Tibial artery (tissue), 4 donors: Measurements from ENCODE around the gene MRPL20.
A peak's percentile ranks its signal among the peaks of the same experiment; 100 is the strongest.
"Not testable (repeated sequence)": the region's sequence is repeated elsewhere in the genome, so short reads cannot be mapped to it uniquely, and the experiment has no call there.

ENCODE experiments used
- DNase-seq, 2 donors: peaks; one replicate each; pipeline ENCODE4 v3.0.0-alpha.2; 2019
- H3K27ac ChIP-seq, 2 donors: fragments of 200-600 bp; sonication (generic) in 1 of 2; 1 replicate in 1 of 2; 2 replicates in 1 of 2; pipeline ENCODE4 v1.5.1; 2018 to 2019; ENCODE audit warnings: mild to moderate bottlenecking in 1 of 2
- H3K27me3 ChIP-seq, 2 donors: fragments of 200-600 bp; sonication (generic) in 1 of 2; one replicate each; pipeline versions ENCODE4 v1.5.1 to v1.6.0; 2016 to 2019
- H3K36me3 ChIP-seq, 3 donors: fragments of 200-600 bp; sonication (generic) in 2 of 3; one replicate each; pipeline ENCODE4 v1.5.1; 2016 to 2019; ENCODE audit warnings: mild to moderate bottlenecking in 2 of 3
- H3K4me1 ChIP-seq, 4 donors: fragments of 200-600 bp; sonication (generic) in 2 of 4; 1 replicate in 3 of 4; 2 replicates in 1 of 4; pipeline ENCODE4 v1.5.1; 2016 to 2019
- H3K4me3 ChIP-seq, 2 donors: fragments of 200-600 bp; sonication (generic) in 1 of 2; 1 replicate in 1 of 2; 2 replicates in 1 of 2; pipeline ENCODE4 v1.5.1; 2018 to 2019; ENCODE audit warnings: mild to moderate bottlenecking in 2 of 2
- H3K9me3 ChIP-seq, 3 donors: fragments of 200-600 bp; sonication (generic) in 1 of 3; one replicate each; pipeline ENCODE4 v1.5.1; 2016 to 2019
- CTCF ChIP-seq, 2 experiments: fragments of 200-600 bp in 1 of 2; fragments of 450-650 bp in 1 of 2; IDR thresholded peaks; one replicate each; pipeline ENCODE4 v1.5.1; 2017 to 2019; ENCODE audit warnings: antibody characterized with exemption in 2 of 2, mild to moderate bottlenecking in 1 of 2, moderate library complexity in 1 of 2
- intact Hi-C: fragments of 100-400 bp; cut with DNase I; formaldehyde crosslinking; loops from one replicate; pipeline ENCODE4 v1.15.0; 2023; ENCODE audit warnings: low total_unique reads

MRPL20 gene

GRCh38 chr1:1373051-1373814, 33.9 kb downstream of the MRPL20 start:
- Histone ChIP-seq H3K4me3 (peak overlapping the region; percentile 94 to 99), H3K9me3 (no peaks in the 10 kb centered on the region), H3K4me1 (peaks cover 0 to 36% (median 34%) of the 10 kb centered on the region in 4 donors), H3K27me3 (no peaks in the 10 kb centered on the region), H3K27ac (no peak overlapping the region), H3K36me3 (peaks cover 8 to 20% (median 9%) of the 10 kb centered on the region in 3 donors)
- DNase-seq, result no peak
- intact Hi-C loops, result no loop called here
- TF ChIP-seq CTCF (IDR thresholded peaks at IDR 0.05), result no peak

DNA sequence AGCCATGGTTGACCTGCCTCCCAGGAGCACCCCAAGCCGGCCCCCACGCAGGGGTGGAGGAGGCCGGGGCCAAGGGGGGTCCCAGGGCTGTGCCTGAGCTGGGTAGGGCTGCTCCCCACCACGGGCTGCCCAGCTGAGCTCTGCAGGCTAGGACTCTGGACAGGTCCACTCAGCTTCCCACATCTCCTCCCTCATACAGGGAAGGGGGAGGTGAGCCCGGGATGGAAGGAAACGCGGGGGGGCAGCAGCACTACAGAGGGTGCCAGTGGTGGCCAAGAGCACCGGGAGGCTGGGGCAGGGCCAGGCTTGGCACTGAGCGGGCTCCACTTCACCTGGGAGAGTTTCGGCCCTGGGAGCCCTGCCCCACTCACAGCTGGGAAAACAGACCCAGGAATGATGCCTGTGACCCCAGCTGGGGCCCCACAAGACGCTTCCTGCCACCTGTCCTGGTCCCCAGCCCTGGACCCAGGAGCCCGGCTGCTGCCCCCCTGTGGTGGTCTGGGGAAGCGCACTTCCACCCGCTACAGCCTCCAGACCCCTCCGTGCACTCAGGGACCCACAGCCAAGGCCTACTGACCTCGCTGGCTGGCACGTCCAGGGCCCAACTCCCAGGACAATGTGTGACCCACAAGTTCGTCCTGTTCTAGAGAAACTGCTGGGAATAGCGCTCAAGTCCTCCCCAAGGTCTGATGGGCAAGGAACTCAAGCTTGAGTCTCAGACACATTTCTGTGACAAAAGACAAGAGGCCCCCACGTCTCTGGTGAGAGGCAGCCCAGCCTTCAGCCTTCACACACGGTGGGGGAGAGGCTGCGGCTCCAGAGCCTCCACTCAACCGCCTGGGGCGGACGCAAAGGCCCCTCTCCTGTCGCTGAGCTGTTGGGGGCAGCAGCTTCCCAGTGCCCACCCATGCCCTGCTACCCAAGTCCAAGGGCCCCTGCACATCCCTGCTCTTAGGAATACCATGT, 35.1 kb downstream of the MRPL20 start:
- no peaks in the 10 kb centered on the region for H3K9me3 ChIP-seq
- H3K4me3 ChIP-seq, result no peak overlapping the region
- TF ChIP-seq CTCF (IDR thresholded peaks at IDR 0.05), result peak; percentile 88 to 97
- intact Hi-C loops, result no loop called here
- H3K27me3 ChIP-seq, result no peaks in the 10 kb centered on the region
- H3K4me1 ChIP-seq, result peaks cover 0 to 36% (median 34%) of the 10 kb centered on the region in 4 donors
- no peak overlapping the region for H3K27ac ChIP-seq
- peaks cover 8 to 20% (median 9%) of the 10 kb centered on the region in 3 donors for H3K36me3 ChIP-seq
- DNase-seq, result peak; percentile 47 to 81

DNA sequence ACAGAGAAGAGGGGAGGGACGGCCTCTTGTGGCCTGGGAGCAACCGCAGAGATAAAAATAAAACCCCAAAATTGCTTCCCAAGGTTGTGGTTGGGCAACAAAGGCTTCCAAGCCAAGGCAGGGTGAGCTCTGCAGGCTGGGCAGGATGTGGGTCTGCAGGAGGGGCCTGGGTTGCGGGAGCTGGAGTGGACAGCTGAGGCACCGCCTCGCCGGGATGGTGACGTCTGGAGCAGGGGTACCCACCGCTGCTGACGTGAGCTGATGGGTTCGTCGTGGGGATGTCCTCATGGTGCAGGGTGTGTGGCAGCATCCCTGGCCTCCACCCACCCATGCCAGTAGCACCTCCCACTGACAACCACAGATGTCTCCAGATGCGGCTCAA, 35.7 kb downstream of the MRPL20 start:
- intact Hi-C loops, result no loop called here
- Histone ChIP-seq H3K4me3 (no peak overlapping the region), H3K4me1 (peaks cover 0 to 36% (median 34%) of the 10 kb centered on the region in 4 donors), H3K9me3 (no peaks in the 10 kb centered on the region), H3K36me3 (peaks cover 8 to 20% (median 9%) of the 10 kb centered on the region in 3 donors), H3K27ac (no peak overlapping the region), H3K27me3 (no peaks in the 10 kb centered on the region)
- TF ChIP-seq CTCF (IDR thresholded peaks at IDR 0.05), result no peak
- DNase-seq, result no peak

DNA sequence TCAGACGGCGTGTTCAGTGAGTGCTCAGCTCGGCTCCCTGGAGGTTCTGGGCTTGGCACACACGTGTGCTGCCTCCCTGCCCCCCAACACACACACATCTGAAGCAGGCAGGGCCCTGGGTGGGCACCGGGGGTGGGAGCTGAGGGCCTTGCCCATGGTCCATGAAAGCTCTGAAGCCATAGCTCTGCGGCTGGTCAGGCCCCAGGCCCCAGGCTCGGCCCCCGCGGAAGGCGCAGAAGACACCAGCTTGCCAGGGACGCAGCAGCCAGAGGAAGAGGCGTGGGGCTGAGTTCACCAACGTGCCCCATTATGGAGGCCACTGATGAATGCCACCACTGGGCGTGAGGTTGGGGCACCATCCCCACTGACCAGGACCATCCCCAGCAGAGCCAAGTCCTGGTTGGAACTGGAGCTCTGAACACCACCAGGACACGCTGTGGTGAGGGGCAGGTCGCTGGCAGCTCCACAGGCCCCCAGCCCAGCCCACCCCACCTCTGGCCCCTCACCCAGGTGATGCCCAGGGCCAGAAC, 36.3 kb downstream of the MRPL20 start:
- no peak for DNase-seq
- H3K36me3 ChIP-seq, result peaks cover 8 to 20% (median 9%) of the 10 kb centered on the region in 3 donors
- intact Hi-C loops, result no loop called here
- H3K27ac ChIP-seq, result no peak overlapping the region
- H3K27me3 ChIP-seq, result no peaks in the 10 kb centered on the region
- no peak overlapping the region for H3K4me3 ChIP-seq
- H3K9me3 ChIP-seq, result no peaks in the 10 kb centered on the region
- H3K4me1 ChIP-seq, result peaks cover 0 to 33% (median 31%) of the 10 kb centered on the region in 4 donors
- TF ChIP-seq CTCF (IDR thresholded peaks at IDR 0.05), result no peak

DNA sequence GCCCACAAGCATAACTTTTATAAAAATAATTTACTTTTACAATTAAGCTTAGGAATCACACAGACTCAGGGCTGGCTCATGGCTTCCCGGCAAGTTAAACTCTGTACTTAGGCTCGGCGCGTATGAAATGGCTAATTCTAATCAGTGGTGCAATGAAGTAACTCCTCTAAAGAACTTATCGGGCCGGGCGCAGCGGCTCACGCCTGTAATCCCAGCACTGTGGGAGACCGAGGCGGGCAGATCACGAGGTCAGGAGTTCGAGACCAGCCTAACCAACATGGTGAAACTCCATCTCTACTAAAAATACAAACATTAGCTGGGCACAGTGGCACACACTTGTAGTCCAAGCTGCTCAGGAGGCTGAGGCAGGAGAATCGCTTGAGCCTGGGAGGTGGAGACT, 37.0 kb downstream of the MRPL20 start:
- H3K4me3 ChIP-seq, H3K27me3 ChIP-seq, H3K27ac ChIP-seq, DNase-seq, intact Hi-C loops, H3K9me3 ChIP-seq: not testable (repeated sequence)
- Histone ChIP-seq H3K4me1 (peaks cover 0 to 30% (median 28%) of the 10 kb centered on the region in 4 donors), H3K36me3 (peaks cover 8 to 20% (median 9%) of the 10 kb centered on the region in 3 donors)
